ENCODE results near the gene C2CD4C.

The C2CD4C gene

DNA sequence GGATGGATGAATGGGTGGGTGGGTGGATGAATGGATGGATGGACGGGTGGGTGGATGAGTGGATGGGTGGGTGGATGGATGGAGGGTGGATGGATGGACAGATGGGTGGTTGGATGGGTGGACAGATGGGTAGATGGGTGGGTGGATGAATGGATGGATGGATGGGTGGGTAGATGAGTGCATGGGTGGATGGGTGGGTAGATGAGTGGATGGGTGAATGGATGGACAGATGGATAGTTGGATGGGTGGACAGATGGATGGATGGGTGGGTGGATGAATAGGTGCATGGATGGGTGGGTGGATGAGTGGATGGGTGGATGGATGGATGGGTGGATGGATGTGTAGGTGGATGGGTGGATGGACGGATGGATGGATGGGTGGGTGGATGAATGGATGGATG lies 34.1 kb upstream of the C2CD4C start:
- TF ChIP-seq, protein P1, sequence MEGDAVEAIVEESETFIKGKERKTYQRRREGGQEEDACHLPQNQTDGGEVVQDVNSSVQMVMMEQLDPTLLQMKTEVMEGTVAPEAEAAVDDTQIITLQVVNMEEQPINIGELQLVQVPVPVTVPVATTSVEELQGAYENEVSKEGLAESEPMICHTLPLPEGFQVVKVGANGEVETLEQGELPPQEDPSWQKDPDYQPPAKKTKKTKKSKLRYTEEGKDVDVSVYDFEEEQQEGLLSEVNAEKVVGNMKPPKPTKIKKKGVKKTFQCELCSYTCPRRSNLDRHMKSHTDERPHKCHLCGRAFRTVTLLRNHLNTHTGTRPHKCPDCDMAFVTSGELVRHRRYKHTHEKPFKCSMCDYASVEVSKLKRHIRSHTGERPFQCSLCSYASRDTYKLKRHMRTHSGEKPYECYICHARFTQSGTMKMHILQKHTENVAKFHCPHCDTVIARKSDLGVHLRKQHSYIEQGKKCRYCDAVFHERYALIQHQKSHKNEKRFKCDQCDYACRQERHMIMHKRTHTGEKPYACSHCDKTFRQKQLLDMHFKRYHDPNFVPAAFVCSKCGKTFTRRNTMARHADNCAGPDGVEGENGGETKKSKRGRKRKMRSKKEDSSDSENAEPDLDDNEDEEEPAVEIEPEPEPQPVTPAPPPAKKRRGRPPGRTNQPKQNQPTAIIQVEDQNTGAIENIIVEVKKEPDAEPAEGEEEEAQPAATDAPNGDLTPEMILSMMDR (IDR thresholded peaks at IDR 0.05; ENCODE audit: borderline replicate concordance, insufficient read depth, low read depth, low read length), result no peak
- no peak overlapping the region for H3K4me3 ChIP-seq (ENCODE audit: low read depth, low read length)

DNA sequence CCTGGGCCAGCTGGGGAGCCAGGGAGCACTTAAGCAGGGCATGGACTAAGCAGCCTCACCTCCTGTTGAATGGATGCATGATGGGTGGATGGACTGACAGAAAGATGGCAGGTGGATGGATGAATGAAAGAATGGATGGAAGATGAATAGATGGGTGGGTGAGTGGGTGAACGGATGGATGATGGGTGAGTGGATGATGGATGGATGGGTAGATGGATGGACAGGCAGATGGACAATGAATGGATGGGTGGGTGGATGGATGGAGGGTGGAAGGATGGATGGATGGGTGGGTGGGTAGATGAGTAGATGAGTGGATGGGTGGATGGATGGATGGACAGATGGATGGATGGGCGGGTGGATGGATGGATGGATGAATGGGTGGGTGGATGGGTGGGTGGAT lies 33.1 kb upstream of the C2CD4C start:
- TF ChIP-seq, protein P1 (IDR thresholded peaks at IDR 0.05; ENCODE audit: borderline replicate concordance, insufficient read depth, low read depth, low read length), result no peak

DNA sequence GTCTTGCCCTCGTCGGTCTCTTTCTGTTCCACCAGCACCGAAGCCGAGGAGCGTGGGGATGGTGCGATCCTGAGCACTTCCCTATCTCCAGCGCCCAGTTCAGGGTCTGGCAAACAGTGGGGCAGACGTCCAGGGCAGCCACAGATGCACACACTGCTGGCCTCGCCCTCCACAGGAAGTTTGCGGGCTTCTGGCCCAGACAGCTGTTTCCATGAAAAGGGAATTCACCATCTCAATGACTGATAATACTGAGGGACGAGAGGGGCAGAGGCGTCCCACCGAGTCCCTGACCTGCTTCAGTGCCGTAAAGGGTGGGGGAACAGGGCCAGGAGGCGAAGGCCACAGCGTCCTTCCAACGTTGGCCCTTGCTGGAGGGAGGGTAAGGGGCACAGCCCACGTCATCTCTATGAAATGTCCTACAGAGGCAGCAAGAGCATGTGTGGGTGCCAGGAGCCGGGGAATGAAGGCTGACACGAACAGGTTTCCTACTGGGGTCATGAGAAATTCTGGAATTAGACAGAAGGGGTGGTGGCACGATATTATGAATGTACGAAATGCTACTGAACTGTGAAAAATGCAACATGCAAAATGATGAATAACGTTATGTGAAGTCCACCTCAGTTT lies 32.4 kb upstream of the C2CD4C start:
- no peak overlapping the region for H3K4me3 ChIP-seq (ENCODE audit: low read depth, low read length)
- TF ChIP-seq, protein P1 (IDR thresholded peaks at IDR 0.05; ENCODE audit: borderline replicate concordance, insufficient read depth, low read depth, low read length), result no peak

More for the DNA sequence above, 33.1 kb upstream of the C2CD4C start:
- H3K4me3 ChIP-seq (ENCODE audit: low read depth, low read length), result no peak overlapping the region

DNA sequence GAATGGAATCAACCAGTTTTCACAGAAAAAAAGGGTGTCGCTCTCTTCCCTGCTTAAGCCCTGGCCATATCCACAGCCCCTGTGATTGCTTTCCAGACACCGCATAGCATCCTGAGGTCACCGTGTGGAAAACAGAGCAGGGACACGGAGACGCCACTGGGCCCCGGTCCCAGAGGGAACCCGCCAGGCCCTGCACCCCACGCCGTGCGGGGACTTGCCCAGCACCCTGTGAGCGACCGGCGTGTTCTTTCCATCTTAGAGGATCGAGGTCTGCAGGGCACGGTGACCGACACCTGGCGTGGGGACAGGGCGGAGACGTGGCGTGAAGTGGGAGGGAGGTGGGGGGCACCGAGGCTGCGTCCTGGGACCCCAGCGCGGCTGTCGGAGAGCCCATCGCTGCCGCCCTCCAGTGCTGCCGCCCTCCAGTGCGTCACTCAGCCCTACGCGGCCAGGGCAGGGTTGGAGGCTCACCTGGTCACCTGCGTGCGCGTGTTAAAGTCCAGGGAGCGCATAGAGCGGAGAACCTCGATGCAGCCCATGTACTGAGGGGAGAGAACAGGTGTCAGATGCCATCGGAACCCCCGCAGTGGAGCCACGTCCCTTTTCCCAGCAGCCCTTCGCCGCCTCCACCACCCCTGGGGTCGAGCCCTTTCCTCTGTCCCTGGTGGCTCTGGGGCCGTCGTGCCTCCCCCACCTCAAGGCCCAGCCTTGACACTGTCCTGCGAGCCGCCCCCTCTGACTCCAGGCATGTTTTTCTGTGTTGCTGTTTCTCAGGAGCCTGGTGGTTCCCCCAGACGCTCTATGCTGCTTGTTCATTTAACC lies 31.7 kb upstream of the C2CD4C start:
- H3K4me3 ChIP-seq (ENCODE audit: low read depth, low read length), result no peak overlapping the region
- TF ChIP-seq, protein P1 (IDR thresholded peaks at IDR 0.05; ENCODE audit: borderline replicate concordance, insufficient read depth, low read depth, low read length), result no peak

- H3K4me3 ChIP-seq (ENCODE audit: low read depth, low read length), result no peak overlapping the region
Observed at GRCh38 chr19:439167-439900, 30.4 kb upstream of the C2CD4C start.

GRCh38 chr19:438416-438958 lies 29.5 kb upstream of the C2CD4C start:
- TF ChIP-seq, protein P1 (IDR thresholded peaks at IDR 0.05; ENCODE audit: borderline replicate concordance, insufficient read depth, low read depth, low read length), result no peak
- no peak overlapping the region for H3K4me3 ChIP-seq (ENCODE audit: low read depth, low read length)

More at GRCh38 chr19:439167-439900, 30.4 kb upstream of the C2CD4C start:
- TF ChIP-seq, protein P1 (IDR thresholded peaks at IDR 0.05; ENCODE audit: borderline replicate concordance, insufficient read depth, low read depth, low read length), result no peak
